ENCODE data around the gene KDM4C. TPM values are rescaled to one million over a fixed set of nuclear protein-coding genes. Genes with fewer than 3 reads are reported as not detected.

The KDM4C gene
- total RNA-seq, 4 donors from 2014 or later, result 25.2 to 41.1 (median 26.4) TPM

DNA sequence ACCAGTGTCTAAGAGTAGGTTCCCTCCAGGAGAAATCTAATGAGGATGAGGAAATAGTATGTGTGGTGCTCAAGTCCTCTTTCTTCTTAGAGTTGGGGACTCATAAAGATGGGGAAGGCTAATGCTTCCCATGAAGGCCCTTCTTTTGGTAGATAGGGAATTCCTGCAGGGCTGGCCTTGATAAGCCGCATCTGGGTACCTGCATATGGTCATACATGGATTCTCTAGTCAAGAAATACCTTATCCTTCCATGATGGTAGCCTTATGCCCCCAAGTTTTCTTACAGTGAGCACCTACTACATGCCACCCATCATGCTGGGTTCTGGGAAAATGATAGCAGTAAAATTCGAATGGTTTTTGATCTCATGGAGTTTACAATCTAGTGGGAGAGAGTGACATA, 382.6 kb downstream of the KDM4C start:
- Histone ChIP-seq H3K27ac (replicated peaks in 1 of 4) (no peak overlapping the region), H3K4me1 (peaks cover 8 to 13% (median 11%) of the 10 kb centered on the region in 4 donors), H3K36me3 (peaks cover 0 to 16% (median 0%) of the 10 kb centered on the region in 4 donors), H3K9me3 (no peaks in the 10 kb centered on the region), H3K27me3 (no peaks in the 10 kb centered on the region), H3K4me3 (no peak overlapping the region)
- peak; percentile 55 for DNase-seq (ENCODE audit: extremely low spot score)
- WGBS, result 95% methylated on average over 2 of the region's 2 CpGs
- TF ChIP-seq EP300 (IDR thresholded peaks at IDR 0.05) (no peak), POLR2A (IDR thresholded peaks at IDR 0.05; ENCODE audit: low read depth) (no peak), CTCF (IDR thresholded peaks at IDR 0.05) (no peak), POLR2AphosphoS5 (IDR thresholded peaks at IDR 0.05) (no peak)
- intact Hi-C loops (cut with DNase I), result no loop called here

DNA sequence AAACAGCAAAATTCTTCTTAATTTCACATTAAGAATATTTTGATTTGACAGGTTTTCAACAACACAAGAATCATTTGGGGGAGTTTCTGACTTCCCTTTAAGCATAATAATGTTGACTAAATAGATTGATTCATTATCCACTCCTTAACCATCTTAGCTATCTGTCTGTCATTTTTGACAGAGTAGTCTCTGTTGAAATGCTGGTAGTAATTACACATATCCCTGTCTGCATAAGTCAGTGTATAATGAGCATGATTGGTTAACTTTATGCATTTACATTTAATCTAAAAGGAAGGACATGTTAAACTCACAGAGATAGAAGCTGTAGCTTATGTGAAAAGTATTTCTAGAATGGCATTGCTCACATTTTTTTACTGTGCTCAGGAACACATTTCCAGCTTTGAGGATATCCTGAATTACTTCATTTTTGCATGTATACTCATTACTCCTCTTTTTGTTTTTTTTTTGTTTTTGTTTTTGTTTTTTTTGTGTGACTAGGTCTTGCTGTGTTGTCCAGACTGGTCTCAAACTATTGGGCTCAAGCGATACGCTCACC, 385.9 kb downstream of the KDM4C start:
- no peaks in the 10 kb centered on the region for H3K9me3 ChIP-seq
- H3K4me1 ChIP-seq, result peaks cover 26 to 44% (median 34%) of the 10 kb centered on the region in 4 donors
- 93% methylated on average over 2 of the region's 2 CpGs for WGBS
- H3K27ac ChIP-seq (replicated peaks in 1 of 4), result no peak overlapping the region
- peaks cover 0 to 11% (median 0%) of the 10 kb centered on the region in 4 donors for H3K36me3 ChIP-seq
- no peaks in the 10 kb centered on the region for H3K27me3 ChIP-seq
- no peak for DNase-seq (ENCODE audit: extremely low spot score)
- no peak overlapping the region for H3K4me3 ChIP-seq
- TF ChIP-seq POLR2A (IDR thresholded peaks at IDR 0.05; ENCODE audit: low read depth) (no peak), CTCF (IDR thresholded peaks at IDR 0.05) (no peak), EP300 (IDR thresholded peaks at IDR 0.05) (no peak), POLR2AphosphoS5 (IDR thresholded peaks at IDR 0.05) (no peak)
- intact Hi-C loops (cut with DNase I), result no loop called here

GRCh38 chr9:7144265-7145046, 386.7 kb downstream of the KDM4C start:
- TF ChIP-seq POLR2A (IDR thresholded peaks at IDR 0.05; ENCODE audit: low read depth) (no peak), CTCF (IDR thresholded peaks at IDR 0.05) (no peak), EP300 (IDR thresholded peaks at IDR 0.05) (no peak), POLR2AphosphoS5 (IDR thresholded peaks at IDR 0.05) (no peak)
- Histone ChIP-seq H3K4me3 (no peak overlapping the region), H3K4me1 (peaks cover 26 to 50% (median 34%) of the 10 kb centered on the region in 4 donors), H3K9me3 (no peaks in the 10 kb centered on the region), H3K27ac (replicated peaks in 1 of 4) (no peak overlapping the region), H3K27me3 (no peaks in the 10 kb centered on the region), H3K36me3 (peaks cover 0 to 8% (median 0%) of the 10 kb centered on the region in 4 donors)
- DNase-seq (ENCODE audit: extremely low spot score), result peak; percentile 72
- intact Hi-C loops (cut with DNase I), result no loop called here
- 93% methylated on average over 10 of the region's 10 CpGs for WGBS

DNA sequence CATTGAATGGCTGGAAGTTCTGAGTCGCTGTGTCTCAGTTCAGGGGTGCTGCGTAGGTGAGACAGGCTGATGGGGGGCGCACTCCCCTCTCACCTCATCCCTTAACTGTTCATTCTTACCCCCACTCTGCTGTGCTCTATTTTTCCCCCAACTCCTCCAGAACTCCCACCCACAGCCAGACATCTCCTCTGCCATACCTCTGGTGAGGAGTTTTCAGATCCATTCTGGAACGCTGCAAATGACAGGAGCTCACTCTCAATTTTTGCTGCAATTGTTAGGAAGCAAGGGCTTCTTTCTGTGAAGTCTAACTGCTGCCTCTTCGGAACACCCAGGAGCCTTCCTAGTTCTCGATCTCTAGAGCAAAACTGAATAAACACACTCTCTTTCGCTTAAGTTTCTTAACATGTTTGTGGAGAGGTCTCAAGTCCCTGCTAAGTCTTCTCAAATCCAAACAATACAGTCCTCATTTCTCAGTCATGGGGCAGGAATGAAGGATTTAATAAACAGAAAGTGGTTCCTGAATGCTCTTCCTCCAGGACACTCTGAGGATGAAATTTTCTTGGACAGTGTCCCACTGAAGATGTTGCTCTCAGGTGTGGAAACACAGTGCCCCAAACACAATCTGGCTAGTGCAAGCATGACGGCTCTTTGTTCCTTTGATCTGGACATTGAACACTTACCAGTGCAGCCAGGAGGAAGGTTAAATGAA, 387.7 kb downstream of the KDM4C start:
- 55% methylated on average over 8 of the region's 8 CpGs for WGBS
- DNase-seq (ENCODE audit: extremely low spot score), result peak; percentile 64
- Histone ChIP-seq H3K9me3 (no peaks in the 10 kb centered on the region), H3K36me3 (peaks cover 0 to 8% (median 0%) of the 10 kb centered on the region in 4 donors), H3K27ac (replicated peaks in 1 of 4) (peak overlapping the region in 2 of 4 donors; percentile 6 to 36), H3K4me3 (peak overlapping the region in 1 of 4 donors; percentile 23), H3K27me3 (no peaks in the 10 kb centered on the region), H3K4me1 (peaks cover 31 to 52% (median 37%) of the 10 kb centered on the region in 4 donors)
- no peak for TF ChIP-seq POLR2A (IDR thresholded peaks at IDR 0.05; ENCODE audit: low read depth)
- no peak for TF ChIP-seq POLR2AphosphoS5 (IDR thresholded peaks at IDR 0.05)
- TF ChIP-seq CTCF (IDR thresholded peaks at IDR 0.05), result no peak
- TF ChIP-seq EP300 (IDR thresholded peaks at IDR 0.05), result no peak
- intact Hi-C loops (cut with DNase I), result no loop called here
